Upper lobe of left lung (tissue), 4 donors: ENCODE results near the gene RALGAPB.

ENCODE experiments used
- EP300 ChIP-seq, 4 donors: sonication (generic); formaldehyde crosslinking; IDR thresholded peaks; one replicate each; pipeline ENCODE4 v1.5.1; 2017; ENCODE audit warnings: antibody characterized with exemption in 4 of 4, control low read depth in 2 of 4
- POLR2A ChIP-seq, 4 donors: fragments of 450-650 bp; IDR thresholded peaks; one replicate each; pipeline ENCODE4 v1.5.1; 2016 to 2017; ENCODE audit warnings: antibody characterized with exemption in 4 of 4, mild to moderate bottlenecking in 2 of 4
- POLR2AphosphoS5 ChIP-seq, 2 donors: sonication (generic); formaldehyde crosslinking; IDR thresholded peaks; one replicate each; pipeline ENCODE4 v1.5.1; 2017; ENCODE audit warnings: antibody characterized with exemption in 2 of 2
- TF ChIP-seq, protein P1 (sequence below), 6 experiments: fragments of 450-650 bp in 4 of 6; fragments of 200-600 bp in 2 of 6; sonication (generic) in 2 of 6; IDR thresholded peaks; one replicate each; pipeline ENCODE4 v1.5.1; 2016 to 2019; ENCODE audit warnings: antibody characterized with exemption in 6 of 6

DNA sequence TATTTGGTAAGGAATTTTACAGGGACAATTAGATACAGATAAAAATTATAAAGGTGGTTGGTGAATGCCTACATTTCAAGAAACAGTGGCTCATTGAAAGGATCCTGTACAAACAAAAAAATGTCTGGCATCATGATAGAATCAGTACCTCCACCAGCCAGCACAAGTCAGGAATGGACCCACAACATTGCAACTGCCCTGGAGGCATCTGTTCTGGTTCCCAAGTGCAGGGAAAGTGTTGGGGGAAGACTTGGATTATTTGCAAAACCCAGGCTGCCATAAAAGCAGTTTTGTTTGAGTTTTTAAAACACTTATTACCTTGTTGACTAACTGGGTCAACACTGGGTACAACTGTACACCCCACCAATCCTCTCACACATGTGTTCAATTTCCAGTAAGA is 153.3 kb downstream of the RALGAPB start:
- TF ChIP-seq POLR2A (IDR thresholded peaks at IDR 0.05) (no peak), POLR2AphosphoS5 (IDR thresholded peaks at IDR 0.05) (no peak), EP300 (IDR thresholded peaks at IDR 0.05) (no peak)
- TF ChIP-seq, protein P1, sequence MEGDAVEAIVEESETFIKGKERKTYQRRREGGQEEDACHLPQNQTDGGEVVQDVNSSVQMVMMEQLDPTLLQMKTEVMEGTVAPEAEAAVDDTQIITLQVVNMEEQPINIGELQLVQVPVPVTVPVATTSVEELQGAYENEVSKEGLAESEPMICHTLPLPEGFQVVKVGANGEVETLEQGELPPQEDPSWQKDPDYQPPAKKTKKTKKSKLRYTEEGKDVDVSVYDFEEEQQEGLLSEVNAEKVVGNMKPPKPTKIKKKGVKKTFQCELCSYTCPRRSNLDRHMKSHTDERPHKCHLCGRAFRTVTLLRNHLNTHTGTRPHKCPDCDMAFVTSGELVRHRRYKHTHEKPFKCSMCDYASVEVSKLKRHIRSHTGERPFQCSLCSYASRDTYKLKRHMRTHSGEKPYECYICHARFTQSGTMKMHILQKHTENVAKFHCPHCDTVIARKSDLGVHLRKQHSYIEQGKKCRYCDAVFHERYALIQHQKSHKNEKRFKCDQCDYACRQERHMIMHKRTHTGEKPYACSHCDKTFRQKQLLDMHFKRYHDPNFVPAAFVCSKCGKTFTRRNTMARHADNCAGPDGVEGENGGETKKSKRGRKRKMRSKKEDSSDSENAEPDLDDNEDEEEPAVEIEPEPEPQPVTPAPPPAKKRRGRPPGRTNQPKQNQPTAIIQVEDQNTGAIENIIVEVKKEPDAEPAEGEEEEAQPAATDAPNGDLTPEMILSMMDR (IDR thresholded peaks at IDR 0.05) = no peak
